ENCODE data around the gene HSF4. TPM values are rescaled to one million over a fixed set of nuclear protein-coding genes. Genes with fewer than 3 reads are reported as not detected.

HSF4 gene
- total and polyA plus RNA-seq, 2 of the 4 experiments (the other 2 are of a cell fraction), result 0.54 to 7.5 TPM

DNA sequence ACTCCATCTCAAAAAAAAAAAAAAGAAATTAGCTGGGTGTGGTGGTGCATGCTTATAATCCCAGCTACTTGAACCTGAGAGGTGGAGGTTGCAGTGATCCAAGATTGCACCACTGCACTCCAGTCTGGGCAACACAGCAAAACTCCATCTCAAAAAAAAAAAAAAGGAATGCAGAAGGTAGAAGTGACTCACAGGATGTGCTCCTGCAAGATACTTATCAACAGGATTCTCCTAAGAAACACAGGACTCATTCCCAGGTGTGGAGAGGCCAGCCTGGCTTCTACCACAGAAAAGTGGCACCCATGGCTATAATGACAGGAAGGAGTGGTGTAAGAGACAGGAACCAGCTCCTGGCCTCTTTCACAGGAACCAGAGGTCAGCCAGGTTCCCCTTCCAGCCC is 48.2 kb downstream of the HSF4 start:
- Histone ChIP-seq H4K8ac (ENCODE audit: low read depth in 2 of 2, low read length in 2 of 2) (no peak overlapping the region), H3K79me1 (ENCODE audit: low read depth in 1 of 2, low read length in 2 of 2) (peaks cover 0 to 4% of the 10 kb centered on the region in 2 experiments; a peak in 1 of 4 replicates), H2BK15ac (ENCODE audit: low read depth, low read length) (no peak overlapping the region), H2BK5ac (ENCODE audit: low read depth, low read length, poor library complexity, severe bottlenecking) (no peak overlapping the region), H3K36me3 (ENCODE audit: control insufficient read depth, insufficient read depth, low read length) (peaks cover 4% of the 10 kb centered on the region; the same call in 1 of the 2 replicates), H4K91ac (ENCODE audit: insufficient read depth, low read depth, low read length) (no peak overlapping the region), H2AFZ (replicated peaks; ENCODE audit: low read length, poor library complexity) (no peak overlapping the region), H3K9ac (ENCODE audit: low read depth, low read length) (no peak overlapping the region), H3K56ac (ENCODE audit: extremely low read depth, insufficient read depth, low read length) (no peak overlapping the region), H4K5ac (ENCODE audit: low read depth, low read length) (no peak overlapping the region), H3K9me1 (ENCODE audit: insufficient read depth, low read length) (peaks cover 13% of the 10 kb centered on the region), H4K20me1 (ENCODE audit: insufficient read depth, low read length) (0 out of 2 replicates have a peak, but pooled peaks cover 3% of the 10 kb centered on the region), H3K4me3 (ENCODE audit: insufficient read depth, low read depth, low read length) (no peak overlapping the region), H3K23ac (ENCODE audit: low read depth, low read length) (no peak overlapping the region), H2AK9ac (replicated peaks; ENCODE audit: low read depth, low read length, poor library complexity) (no peak overlapping the region), H3K27ac (ENCODE audit: insufficient read depth, low read length) (no peak overlapping the region), H3K27me3 (ENCODE audit: control insufficient read depth, insufficient read depth, low read length) (no peaks in the 10 kb centered on the region), H3K9me3 (ENCODE audit: control insufficient read depth, insufficient read depth, low read length) (no peaks in the 10 kb centered on the region), H3K14ac (replicated peaks; ENCODE audit: low read depth, low read length) (no peak overlapping the region), H3K4me1 (ENCODE audit: control insufficient read depth, insufficient read depth, low read length) (peaks cover 5% of the 10 kb centered on the region), H2BK20ac (ENCODE audit: low read depth, low read length) (no peak overlapping the region), H2BK120ac (ENCODE audit: low read depth, low read length) (no peak overlapping the region), H3K18ac (ENCODE audit: low read depth, low read length) (no peak overlapping the region), H2AK5ac (ENCODE audit: low read depth, low read length) (no peak overlapping the region), H3K4ac (ENCODE audit: low read depth, low read length) (no peak overlapping the region), H3K4me2 (ENCODE audit: low read depth, low read length) (no peak overlapping the region)
- no peak for ATAC-seq (ENCODE audit: low read depth)
- no TSS peak for BruUV-seq (replicated peaks)
- dilution Hi-C loops (cut with HindIII; ENCODE audit: low sequenced_read_pairs, unreplicated experiment) (no loop called here), in situ Hi-C loops (cut with MboI; ENCODE audit: low sequenced_read_pairs) (no loop called here), intact Hi-C loops (cut with micrococcal nuclease) (no loop called here)
- ChIA-PET POLR2A (ENCODE audit: unreplicated experiment) (interaction anchor here (0.7 kb wide), 1 partner anchor 130 kb away, joined by 3 read pairs; no protein-coding TSS in a partner anchor), CTCF (no interaction called here)
- DNase-seq, result no peak
- no peak for TF ChIP-seq MXI1 (IDR thresholded peaks at IDR 0.05; ENCODE audit: borderline replicate concordance, low read depth, low read length)
